HG02571 (cell line): Measurements from ENCODE around the gene P3H3.

Experiments
- ATAC-seq: cut with Tn5 transposase; IDR thresholded peaks from one replicate; pipeline ENCODE4 v1.9.1; 2021; ENCODE audit warnings: mild to moderate bottlenecking, moderate library complexity; ENCODE audit not compliant: unreplicated experiment

Gene P3H3

DNA sequence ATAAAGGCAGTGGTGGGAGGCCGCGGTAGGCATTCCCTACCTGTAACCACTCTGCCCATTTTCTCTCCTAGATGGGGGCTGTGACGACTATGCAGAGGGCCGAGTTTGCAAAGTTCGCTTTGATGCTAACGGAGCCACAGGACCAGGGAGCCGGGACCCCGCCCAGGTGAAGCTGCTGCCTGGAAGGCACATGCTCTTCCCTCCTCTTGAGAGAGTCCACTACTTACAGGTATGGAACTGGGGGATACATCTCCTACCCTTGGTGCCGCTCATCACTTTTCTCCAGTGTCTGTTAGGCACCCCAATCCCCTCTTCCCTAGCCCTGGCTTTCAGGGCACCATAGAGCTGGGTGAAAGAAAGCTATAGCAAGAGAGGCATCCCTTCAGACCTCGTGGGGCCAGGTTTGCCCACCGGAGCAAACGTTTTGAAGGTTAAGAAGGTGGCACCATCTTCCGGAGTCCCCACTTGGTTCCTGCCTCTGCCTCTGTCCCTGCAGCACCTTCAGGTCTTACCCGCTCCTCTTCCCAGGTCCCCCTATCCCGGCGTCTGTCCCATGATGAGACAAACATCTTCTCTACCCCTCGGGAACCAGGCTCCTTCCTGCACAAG is 2.0 kb upstream of the P3H3 start:
- ATAC-seq, result no peak

GRCh38 chr12:6826734-6827436 is 1.3 kb upstream of the P3H3 start:
- ATAC-seq, result no peak

GRCh38 chr12:6827437-6827911 is 733 bp upstream of the P3H3 start:
- ATAC-seq, result no peak

DNA sequence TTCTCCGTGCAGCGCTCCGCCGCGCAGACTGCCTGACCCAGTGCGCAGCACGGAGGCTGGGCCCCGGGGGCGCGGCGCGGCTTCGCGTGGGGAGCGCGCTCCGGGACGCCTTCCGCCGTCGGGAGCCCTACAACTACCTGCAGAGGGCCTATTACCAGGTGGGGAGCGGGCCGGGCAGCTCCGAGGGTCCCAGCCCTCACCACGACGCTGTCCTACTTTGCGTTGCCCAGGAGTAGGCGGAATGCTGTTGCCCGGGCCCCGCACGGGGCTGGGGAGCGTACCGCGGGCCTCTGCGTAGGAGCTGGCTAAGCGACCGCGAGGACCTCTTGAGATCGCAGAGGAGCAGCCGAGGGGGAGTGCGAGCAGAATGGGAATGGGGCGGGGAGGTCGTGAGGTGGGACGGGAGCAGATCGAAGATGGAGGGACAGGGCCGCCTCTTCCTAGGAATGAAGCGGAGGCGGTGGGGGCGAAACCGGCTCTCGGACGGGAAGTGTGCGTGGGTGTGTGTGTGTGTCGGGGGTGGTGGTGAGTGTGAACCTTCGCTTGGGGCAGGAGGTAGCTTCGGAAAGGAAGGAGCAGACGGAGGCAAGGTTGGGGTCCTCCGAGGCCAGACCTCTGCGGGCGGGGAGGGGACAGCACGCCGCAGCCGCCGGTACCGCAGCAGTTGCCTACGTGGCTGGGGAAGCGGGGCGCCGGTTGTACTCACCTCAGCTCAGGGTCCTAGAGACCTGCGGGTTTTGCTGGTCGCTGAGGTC is 751 bp downstream of the P3H3 start:
- ATAC-seq, result no peak

DNA sequence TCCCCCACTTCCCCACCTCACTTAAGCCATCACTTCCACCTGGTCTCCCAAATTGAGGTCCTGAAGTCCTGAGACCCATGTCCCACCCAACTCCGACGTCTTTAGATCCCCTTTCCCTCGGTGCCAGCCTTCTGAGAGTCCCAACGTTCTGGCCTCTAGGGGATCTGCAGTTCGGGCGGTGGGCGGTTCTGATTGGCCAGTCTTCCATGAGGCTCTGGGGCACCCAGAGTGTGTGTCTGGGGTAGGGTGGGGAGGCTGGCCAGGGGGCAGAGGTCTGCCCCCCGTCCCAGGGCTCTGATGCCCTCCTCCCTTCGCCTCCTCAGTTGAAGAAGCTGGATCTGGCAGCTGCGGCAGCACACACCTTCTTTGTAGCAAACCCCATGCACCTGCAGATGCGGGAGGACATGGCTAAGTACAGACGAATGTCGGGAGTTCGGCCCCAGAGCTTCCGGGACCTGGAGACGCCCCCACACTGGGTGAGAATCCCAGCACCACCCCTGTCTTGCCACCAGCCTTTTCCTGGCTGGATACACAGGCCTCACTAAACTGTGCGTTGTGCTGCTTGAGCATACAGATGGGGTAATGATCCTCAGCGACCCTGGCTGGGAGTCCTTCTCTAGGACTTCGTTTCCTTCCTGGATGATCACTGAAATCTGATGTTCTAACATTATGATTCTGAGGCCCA is 1.5 kb downstream of the P3H3 start:
- no peak for ATAC-seq

GRCh38 chr12:6830286-6830890 is 2.2 kb downstream of the P3H3 start:
- ATAC-seq, result no peak

GRCh38 chr12:6830999-6831398 is 2.8 kb downstream of the P3H3 start:
- no peak for ATAC-seq

DNA sequence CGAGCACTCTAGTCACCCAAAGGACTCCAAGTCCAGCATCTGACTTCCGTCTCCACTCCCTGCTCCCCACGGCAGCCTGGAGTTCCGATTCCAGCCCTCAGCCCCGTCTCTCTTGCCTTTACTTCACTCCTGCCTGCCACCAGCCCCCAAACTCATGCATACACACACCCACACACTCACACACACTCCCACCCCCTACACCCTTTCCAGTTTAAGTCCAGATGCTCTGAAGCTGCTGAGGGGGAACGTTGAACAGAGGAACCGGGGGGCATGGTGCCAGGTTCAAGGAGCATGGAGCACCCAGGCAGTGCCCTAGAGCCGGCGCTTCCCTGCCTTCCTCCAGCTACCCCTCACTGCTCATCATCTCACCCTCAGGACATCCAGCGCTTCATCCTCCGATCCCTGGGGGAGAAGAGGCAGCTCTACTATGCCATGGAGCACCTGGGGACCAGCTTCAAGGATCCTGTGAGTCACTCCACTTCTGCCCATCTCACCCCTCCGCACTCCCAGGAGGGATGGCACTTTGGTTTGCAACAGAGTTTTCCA is 3.3 kb downstream of the P3H3 start:
- no peak for ATAC-seq

DNA sequence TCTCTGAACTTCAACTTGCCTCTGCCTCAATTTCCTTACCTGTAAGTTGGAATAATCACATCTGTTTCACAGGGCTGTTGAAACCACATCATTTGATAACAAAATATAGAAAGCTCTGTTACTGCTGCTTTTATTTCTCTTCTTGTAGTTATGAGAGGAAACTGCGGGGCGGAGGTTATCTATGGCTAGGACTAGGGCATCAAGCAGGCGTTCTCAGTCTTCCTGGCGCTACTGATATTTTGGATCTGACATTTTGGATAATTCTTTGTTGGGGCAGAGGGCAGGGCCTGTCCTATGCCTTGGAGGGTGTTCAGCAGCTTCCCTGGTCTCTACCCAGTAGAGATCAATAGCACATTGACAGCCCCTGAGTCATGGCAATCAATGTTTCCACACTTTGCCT is 3.9 kb downstream of the P3H3 start:
- ATAC-seq, result no peak

DNA sequence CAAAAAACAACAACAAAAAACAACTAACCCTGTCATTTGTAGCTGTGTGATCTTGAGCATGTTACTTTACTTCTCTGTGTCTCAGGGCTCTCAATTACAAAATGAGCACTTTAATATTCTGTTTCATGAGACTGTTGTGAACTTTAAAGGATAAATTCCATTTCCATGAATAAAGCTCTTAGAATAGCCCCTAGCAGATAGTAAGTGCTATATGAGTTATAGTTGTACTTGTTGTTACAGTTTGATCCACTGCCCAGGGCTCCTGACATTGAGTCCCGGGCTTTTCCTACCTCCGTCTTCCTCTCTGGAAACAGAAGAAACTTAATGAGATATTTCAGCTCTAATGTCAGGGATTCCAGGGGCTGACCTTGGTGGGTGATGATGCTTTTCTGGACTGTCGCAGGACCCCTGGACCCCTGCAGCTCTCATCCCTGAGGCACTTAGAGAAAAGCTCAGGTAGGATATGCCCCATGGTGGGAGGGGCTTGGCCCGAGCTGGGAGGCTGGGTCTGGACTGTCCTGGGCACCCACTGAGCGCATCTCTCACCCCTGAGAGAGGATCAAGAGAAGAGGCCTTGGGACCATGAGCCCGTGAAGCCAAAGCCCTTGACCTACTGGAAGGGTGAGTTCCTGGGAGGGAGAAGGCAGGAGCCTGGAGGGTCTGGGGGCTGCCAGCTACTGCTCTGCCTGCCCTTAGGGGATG is 5.1 kb downstream of the P3H3 start:
- ATAC-seq, result no peak

GRCh38 chr12:6834254-6834653 is 6.0 kb downstream of the P3H3 start:
- ATAC-seq, result no peak

GRCh38 chr12:6834873-6835272 is 6.7 kb downstream of the P3H3 start:
- no peak for ATAC-seq

DNA sequence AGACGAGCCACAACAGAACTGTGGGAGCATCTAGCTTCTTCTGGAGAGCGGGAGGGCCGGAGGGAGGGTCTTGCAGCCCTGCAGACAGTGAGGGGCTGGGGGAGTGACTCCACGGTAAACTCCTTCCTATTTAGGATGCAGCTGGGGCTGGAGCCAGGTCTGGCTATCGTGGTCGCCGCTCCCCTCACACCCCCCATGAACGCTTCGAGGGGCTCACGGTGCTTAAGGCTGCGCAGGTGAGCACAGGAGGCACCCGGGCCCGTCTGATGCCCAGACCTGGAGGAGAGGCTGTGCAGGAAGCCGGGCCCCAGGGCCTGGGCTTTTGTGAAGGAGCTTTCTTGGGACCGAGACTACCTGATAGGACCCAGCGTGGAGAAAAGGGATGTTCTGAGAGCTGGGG is 8.6 kb downstream of the P3H3 start:
- no peak for ATAC-seq

DNA sequence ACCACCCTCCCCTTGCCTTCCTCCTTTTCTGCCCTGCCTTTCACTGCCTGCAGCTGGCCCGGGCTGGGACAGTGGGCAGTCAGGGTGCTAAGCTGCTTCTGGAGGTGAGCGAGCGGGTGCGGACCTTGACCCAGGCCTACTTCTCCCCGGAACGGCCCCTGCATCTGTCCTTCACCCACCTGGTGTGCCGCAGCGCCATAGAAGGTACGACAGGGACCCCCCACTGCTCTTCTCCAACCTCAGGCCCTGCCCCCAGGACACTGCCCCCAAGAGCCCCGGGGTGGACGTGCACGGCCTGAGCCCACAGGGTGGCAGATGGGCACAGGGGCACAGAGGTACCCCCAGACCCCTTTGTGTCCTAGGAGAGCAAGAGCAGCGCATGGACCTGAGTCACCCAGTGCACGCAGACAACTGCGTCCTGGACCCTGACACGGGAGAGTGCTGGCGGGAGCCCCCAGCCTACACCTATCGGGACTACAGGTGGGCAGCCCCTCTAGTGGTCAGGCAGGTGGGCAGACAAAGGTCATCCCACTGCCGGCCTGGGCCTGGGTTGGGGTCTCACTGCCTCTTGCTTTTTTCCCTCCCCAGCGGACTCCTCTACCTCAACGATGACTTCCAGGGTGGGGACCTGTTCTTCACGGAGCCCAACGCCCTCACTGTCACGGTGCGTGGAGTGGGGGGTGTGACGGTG is 9.3 kb downstream of the P3H3 start:
- ATAC-seq, result no peak

GRCh38 chr12:6838854-6839253 is 10.6 kb downstream of the P3H3 start:
- no peak for ATAC-seq

DNA sequence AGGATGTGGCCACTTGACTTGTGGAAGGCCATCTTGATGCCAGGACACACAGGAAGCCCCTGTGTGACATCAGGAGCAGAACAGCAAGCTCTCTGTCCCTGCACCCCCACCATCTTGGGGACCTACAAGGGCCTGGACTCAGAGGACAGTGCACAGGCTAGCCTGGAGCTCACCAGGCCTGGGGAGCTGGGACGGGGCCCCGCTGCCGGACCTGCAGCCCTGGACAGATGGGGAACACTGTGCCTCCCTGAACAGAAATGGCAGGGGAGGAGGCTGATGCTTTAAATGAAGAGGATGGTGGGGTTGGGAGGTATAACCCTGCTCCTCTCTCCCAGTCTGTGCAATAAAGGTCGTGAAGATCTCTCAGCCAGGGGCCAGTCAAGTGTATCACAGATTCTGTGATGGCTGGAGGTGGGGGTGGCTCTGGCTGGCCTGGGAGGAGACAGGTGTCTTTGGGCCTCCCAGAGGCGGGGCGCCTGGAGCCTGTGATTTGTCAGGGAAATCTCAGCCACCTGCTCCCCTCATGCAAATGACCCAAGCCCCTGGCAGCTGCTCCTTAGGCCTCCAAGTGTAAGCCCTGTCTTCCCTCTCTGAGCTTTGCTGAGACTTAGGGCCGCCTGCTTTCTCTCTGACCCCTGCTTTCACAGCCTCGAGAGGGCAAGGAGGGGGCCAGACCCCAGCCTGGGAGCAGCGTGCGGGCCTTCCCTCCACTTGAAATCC is 11.4 kb downstream of the P3H3 start:
- ATAC-seq, result peak; percentile 79

- ATAC-seq, result peak; percentile 16
These were observed 12.1 kb downstream of the P3H3 start for GRCh38 chr12:6840330-6840729.

GRCh38 chr12:6840761-6841515 is 12.7 kb downstream of the P3H3 start, which contains the start of gene GNB3:
Gene GNB3, plus strand, starts transcription at chr12:6840925. Its CDS starts 363 bp downstream, at chr12:6841288.
- no peak for ATAC-seq
